ENCODE results near the gene ALKBH8.
"Not testable (repeated sequence)": the region's sequence is repeated elsewhere in the genome, so short reads cannot be mapped to it uniquely, and the experiment has no call there.

ALKBH8 gene

DNA sequence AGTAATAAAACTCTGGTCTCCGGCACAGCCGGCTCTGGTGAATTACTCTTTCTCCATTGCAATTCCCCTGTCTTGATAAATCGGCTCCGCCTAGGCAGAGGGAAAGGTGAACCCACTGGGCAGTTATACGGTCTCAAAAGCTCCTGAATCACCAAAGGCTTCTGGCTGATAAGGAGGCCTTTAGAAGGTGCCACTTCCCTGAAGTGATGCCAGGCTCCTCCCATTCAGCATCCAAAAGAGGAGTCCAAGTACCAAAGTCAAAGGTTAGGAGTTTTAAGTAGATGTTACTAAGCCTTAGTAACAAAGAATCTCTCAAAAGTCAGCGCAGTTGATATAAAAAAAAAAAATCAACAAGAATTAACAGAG lies 11.8 kb upstream of the ALKBH8 start:
- Histone ChIP-seq H4K20me1 (no peaks in the 10 kb centered on the region), H3K4me3 (no peak overlapping the region), H3K27ac (no peak overlapping the region), H3K9me3 (no peaks in the 10 kb centered on the region), H3K9ac (no peak overlapping the region), H3K4me2 (no peak overlapping the region), H3K36me3 (no peaks in the 10 kb centered on the region), H3K4me1 (no peaks in the 10 kb centered on the region), H3K27me3 (no peaks in the 10 kb centered on the region)
- no peak for TF ChIP-seq Cebpa-rat (IDR thresholded peaks at IDR 0.05)

GRCh38 chr11:107576497-107577345 lies 11.2 kb upstream of the ALKBH8 start:
- not testable (repeated sequence) for H3K4me1 ChIP-seq, H3K9me3 ChIP-seq, H3K27ac ChIP-seq, H3K9ac ChIP-seq, H3K4me2 ChIP-seq, H3K4me3 ChIP-seq, H4K20me1 ChIP-seq, H3K36me3 ChIP-seq, H3K27me3 ChIP-seq

GRCh38 chr11:107573438-107573837 lies 7.9 kb upstream of the ALKBH8 start:
- H3K9ac ChIP-seq, result no peak overlapping the region
- H4K20me1 ChIP-seq, result no peaks in the 10 kb centered on the region
- peaks cover under 1% of the 10 kb centered on the region for H3K4me1 ChIP-seq
- no peak overlapping the region for H3K27ac ChIP-seq
- H3K27me3 ChIP-seq, result no peaks in the 10 kb centered on the region
- H3K4me2 ChIP-seq, result no peak overlapping the region
- no peaks in the 10 kb centered on the region for H3K36me3 ChIP-seq
- no peak overlapping the region for H3K4me3 ChIP-seq
- no peaks in the 10 kb centered on the region for H3K9me3 ChIP-seq
- no peak for TF ChIP-seq Cebpa-rat (IDR thresholded peaks at IDR 0.05)

DNA sequence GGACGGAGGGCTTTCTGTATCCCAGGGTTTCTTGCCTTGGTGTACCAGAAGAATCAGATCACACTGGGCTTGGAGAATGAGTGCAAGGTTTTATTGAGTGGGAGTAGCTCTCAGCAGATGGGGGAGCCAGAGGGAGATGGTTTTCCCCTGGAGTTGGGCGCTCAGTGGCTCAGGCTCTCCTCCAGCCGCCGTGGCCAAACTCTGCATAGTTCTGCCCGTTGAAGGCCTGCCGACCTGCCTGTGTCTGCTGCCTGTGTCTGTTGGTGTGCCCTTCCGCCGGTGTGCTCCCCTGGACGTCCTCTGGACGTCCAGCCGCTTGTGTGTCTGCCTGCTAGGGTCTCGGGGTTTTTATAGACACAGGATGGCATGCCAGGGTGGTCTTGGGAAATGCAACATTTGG lies 4.5 kb upstream of the ALKBH8 start:
- no peak for TF ChIP-seq Cebpa-rat (IDR thresholded peaks at IDR 0.05)
- H3K9ac ChIP-seq, result no peak overlapping the region
- no peaks in the 10 kb centered on the region for H3K27me3 ChIP-seq
- H3K9me3 ChIP-seq, result no peaks in the 10 kb centered on the region
- H3K36me3 ChIP-seq, result no peaks in the 10 kb centered on the region
- H4K20me1 ChIP-seq, result no peaks in the 10 kb centered on the region
- H3K4me1 ChIP-seq, result peaks cover 26% of the 10 kb centered on the region
- no peak overlapping the region for H3K4me3 ChIP-seq
- no peak overlapping the region for H3K27ac ChIP-seq
- H3K4me2 ChIP-seq, result no peak overlapping the region

- Histone ChIP-seq H3K4me3 (no peak overlapping the region), H3K36me3 (no peaks in the 10 kb centered on the region), H3K9ac (no peak overlapping the region), H3K9me3 (no peaks in the 10 kb centered on the region), H3K4me2 (peak overlapping the region; percentile 58), H3K27me3 (no peaks in the 10 kb centered on the region), H4K20me1 (no peaks in the 10 kb centered on the region), H3K27ac (no peak overlapping the region; the same call in 1 of the 2 replicates), H3K4me1 (peaks cover 47% of the 10 kb centered on the region)
- TF ChIP-seq Cebpa-rat (IDR thresholded peaks at IDR 0.05), result no peak
Observed at GRCh38 chr11:107567739-107568335, 2.3 kb upstream of the ALKBH8 start.

GRCh38 chr11:107566569-107566968 lies 1.0 kb upstream of the ALKBH8 start:
- Histone ChIP-seq H3K4me2 (no peak overlapping the region), H3K4me1 (peaks cover 48% of the 10 kb centered on the region)

DNA sequence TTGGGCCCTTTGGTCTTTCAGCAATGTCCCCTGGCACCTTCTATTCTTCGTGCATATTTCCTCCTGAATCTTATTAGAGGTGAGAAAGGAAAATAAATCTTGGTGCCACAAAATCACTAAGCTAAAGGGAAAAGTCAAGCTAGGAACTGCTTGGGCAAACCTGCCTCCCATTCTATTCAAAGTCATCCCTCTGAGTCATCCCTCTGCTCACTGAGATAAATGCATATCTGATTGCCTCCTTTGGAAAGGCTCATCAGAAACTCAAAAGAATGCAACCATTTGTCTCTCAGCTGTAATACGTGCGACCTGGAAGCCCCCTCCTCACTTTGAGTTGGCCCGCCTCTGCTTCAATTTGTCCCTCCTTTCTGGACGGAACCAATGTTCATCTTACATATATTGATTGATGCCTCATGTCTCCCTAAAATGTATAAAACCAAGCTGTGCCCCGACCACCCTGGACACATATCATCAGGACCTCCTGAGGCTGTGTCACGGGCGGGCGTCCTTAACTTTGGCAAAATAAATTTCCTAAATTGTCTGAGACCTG lies 493 bp upstream of the ALKBH8 start:
- H3K36me3 ChIP-seq, H3K9me3 ChIP-seq, H3K27me3 ChIP-seq, H4K20me1 ChIP-seq: not testable (repeated sequence)
- H3K4me3 ChIP-seq, result peak overlapping the region; percentile 88
- H3K4me1 ChIP-seq, result peaks cover 48% of the 10 kb centered on the region
- peak overlapping the region; percentile 86 for H3K9ac ChIP-seq
- H3K27ac ChIP-seq, result peak overlapping the region; percentile 89
- peak overlapping the region; percentile 82 for H3K4me2 ChIP-seq

More at GRCh38 chr11:107566569-107566968, 1.0 kb upstream of the ALKBH8 start:
- no peak for TF ChIP-seq Cebpa-rat (IDR thresholded peaks at IDR 0.05)
- Histone ChIP-seq H4K20me1 (no peaks in the 10 kb centered on the region), H3K27me3 (no peaks in the 10 kb centered on the region), H3K9ac (no peak overlapping the region), H3K4me3 (no peak overlapping the region), H3K27ac (no peak overlapping the region), H3K36me3 (no peaks in the 10 kb centered on the region), H3K9me3 (no peaks in the 10 kb centered on the region)

DNA sequence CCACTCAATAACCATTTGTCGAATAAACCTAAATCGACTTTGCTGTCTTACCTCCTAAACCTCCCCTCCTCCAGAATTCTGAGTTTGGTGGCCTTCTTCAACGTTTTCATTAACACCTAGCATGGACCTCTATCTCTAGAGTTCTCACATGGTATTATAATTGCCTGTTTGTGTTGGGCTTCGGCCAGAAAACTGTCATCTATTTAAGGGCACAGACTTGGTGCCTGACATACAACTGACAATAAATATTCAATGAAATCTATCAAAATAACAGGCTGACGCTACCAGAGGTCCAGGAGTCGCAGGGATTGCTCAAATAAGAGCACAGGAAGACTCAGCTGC lies 687 bp downstream of the ALKBH8 start:
- H3K36me3 ChIP-seq, result peaks cover 2% of the 10 kb centered on the region; the same call in 1 of the 2 replicates
- H3K4me1 ChIP-seq, result peaks cover 48% of the 10 kb centered on the region
- peak overlapping the region; percentile 89 for H3K27ac ChIP-seq
- no peaks in the 10 kb centered on the region for H3K27me3 ChIP-seq
- H4K20me1 ChIP-seq, result no peaks in the 10 kb centered on the region
- peak overlapping the region; percentile 88 for H3K4me3 ChIP-seq
- H3K9ac ChIP-seq, result peak overlapping the region; percentile 86
- H3K4me2 ChIP-seq, result peak overlapping the region; percentile 82
- no peaks in the 10 kb centered on the region for H3K9me3 ChIP-seq
- TF ChIP-seq Cebpa-rat (IDR thresholded peaks at IDR 0.05), result no peak

GRCh38 chr11:107563702-107564101 lies 1.8 kb downstream of the ALKBH8 start:
- H3K4me3 ChIP-seq, result no peak overlapping the region
- H3K9me3 ChIP-seq, result no peaks in the 10 kb centered on the region
- H3K4me2 ChIP-seq, result peak overlapping the region; percentile 82
- 0 out of 2 replicates have a peak overlapping the region, but pooled peaks have one; percentile 19 for H3K9ac ChIP-seq
- H3K4me1 ChIP-seq, result peaks cover 48% of the 10 kb centered on the region
- no peak overlapping the region for H3K27ac ChIP-seq
- H3K36me3 ChIP-seq, result peaks cover 13% of the 10 kb centered on the region; the same call in 1 of the 2 replicates
- no peaks in the 10 kb centered on the region for H4K20me1 ChIP-seq
- no peaks in the 10 kb centered on the region for H3K27me3 ChIP-seq
- TF ChIP-seq Cebpa-rat (IDR thresholded peaks at IDR 0.05), result no peak

GRCh38 chr11:107562647-107563208 lies 2.8 kb downstream of the ALKBH8 start:
- H4K20me1 ChIP-seq, result no peaks in the 10 kb centered on the region
- H3K4me2 ChIP-seq, result no peak overlapping the region
- no peak for TF ChIP-seq Cebpa-rat (IDR thresholded peaks at IDR 0.05)
- no peak overlapping the region for H3K9ac ChIP-seq
- H3K27ac ChIP-seq, result no peak overlapping the region
- no peaks in the 10 kb centered on the region for H3K9me3 ChIP-seq
- H3K36me3 ChIP-seq, result peaks cover 13% of the 10 kb centered on the region; the same call in 1 of the 2 replicates
- no peak overlapping the region for H3K4me3 ChIP-seq
- no peaks in the 10 kb centered on the region for H3K27me3 ChIP-seq
- H3K4me1 ChIP-seq, result peaks cover 41% of the 10 kb centered on the region
